Uterus (tissue), 2 donors: ENCODE results near the gene NADSYN1.

Source experiments
- POLR2A ChIP-seq, 2 donors: fragments of 450-650 bp; IDR thresholded peaks; one replicate each; pipeline ENCODE4 v1.6.1; 2016; ENCODE audit warnings: antibody characterized with exemption in 2 of 2, mild to moderate bottlenecking in 1 of 2, moderate library complexity in 1 of 2
- TF ChIP-seq, protein P1 (sequence below), 4 experiments: fragments of 200-600 bp in 2 of 4; fragments of 450-650 bp in 2 of 4; sonication (generic) in 2 of 4; IDR thresholded peaks; one replicate each; pipeline ENCODE4 v1.5.1; 2016 to 2019; ENCODE audit warnings: antibody characterized with exemption in 4 of 4, mild to moderate bottlenecking in 2 of 4, moderate library complexity in 1 of 4

DNA sequence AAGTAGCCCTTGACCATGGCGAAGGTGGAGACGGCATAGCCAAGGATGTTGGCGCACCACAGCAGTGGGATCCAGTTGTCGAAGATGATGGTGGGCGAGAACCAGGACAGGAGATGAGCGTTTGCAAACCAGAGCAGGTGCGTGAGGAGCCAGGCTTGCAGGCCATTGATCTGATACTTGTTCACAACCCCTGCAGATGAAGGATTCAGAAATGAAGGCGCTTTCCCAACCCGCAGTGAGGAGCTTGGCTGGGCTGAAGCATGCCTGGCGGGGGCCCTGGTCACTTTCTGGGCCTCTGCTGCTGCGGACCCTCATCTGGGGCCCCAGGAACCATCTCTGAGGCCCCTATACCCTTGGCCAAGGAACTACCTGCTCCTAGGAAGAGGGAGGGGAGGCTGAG lies 11.8 kb upstream of the NADSYN1 start:
- TF ChIP-seq, protein P1, sequence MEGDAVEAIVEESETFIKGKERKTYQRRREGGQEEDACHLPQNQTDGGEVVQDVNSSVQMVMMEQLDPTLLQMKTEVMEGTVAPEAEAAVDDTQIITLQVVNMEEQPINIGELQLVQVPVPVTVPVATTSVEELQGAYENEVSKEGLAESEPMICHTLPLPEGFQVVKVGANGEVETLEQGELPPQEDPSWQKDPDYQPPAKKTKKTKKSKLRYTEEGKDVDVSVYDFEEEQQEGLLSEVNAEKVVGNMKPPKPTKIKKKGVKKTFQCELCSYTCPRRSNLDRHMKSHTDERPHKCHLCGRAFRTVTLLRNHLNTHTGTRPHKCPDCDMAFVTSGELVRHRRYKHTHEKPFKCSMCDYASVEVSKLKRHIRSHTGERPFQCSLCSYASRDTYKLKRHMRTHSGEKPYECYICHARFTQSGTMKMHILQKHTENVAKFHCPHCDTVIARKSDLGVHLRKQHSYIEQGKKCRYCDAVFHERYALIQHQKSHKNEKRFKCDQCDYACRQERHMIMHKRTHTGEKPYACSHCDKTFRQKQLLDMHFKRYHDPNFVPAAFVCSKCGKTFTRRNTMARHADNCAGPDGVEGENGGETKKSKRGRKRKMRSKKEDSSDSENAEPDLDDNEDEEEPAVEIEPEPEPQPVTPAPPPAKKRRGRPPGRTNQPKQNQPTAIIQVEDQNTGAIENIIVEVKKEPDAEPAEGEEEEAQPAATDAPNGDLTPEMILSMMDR (IDR thresholded peaks at IDR 0.05), result no peak
- TF ChIP-seq POLR2A (IDR thresholded peaks at IDR 0.05), result no peak
